ENCODE data around the gene CENPP.
A peak's percentile ranks its signal among the peaks of the same experiment; 100 is the strongest.

The CENPP gene

GRCh38 chr9:92666236-92666635 is 340.5 kb downstream of the CENPP start:
- H3K27me3 ChIP-seq (ENCODE audit: insufficient read depth, low read length) = no peaks in the 10 kb centered on the region
- no peaks in the 10 kb centered on the region for H3K9me3 ChIP-seq (ENCODE audit: low read length)
- peak overlapping the region; percentile 2 for H3K4me3 ChIP-seq (ENCODE audit: low read depth, low read length, poor library complexity, severe bottlenecking)
- H2AFZ ChIP-seq (ENCODE audit: low read length) = no peak overlapping the region
- peaks cover 62% of the 10 kb centered on the region for H3K79me2 ChIP-seq (ENCODE audit: insufficient read depth, low read length)
- H3K9ac ChIP-seq (ENCODE audit: low read length) = peak overlapping the region; percentile 15; the same call in 1 of the 2 replicates
- no peaks in the 10 kb centered on the region for H3K9me2 ChIP-seq (ENCODE audit: low read depth, low read length)
- H3K4me2 ChIP-seq (ENCODE audit: low read length) = peak overlapping the region; percentile 29; the same call in 1 of the 2 replicates
- TF ChIP-seq CTCF (IDR thresholded peaks at IDR 0.05; ENCODE audit: low read length) (no peak), EZH2 (IDR thresholded peaks at IDR 0.05; ENCODE audit: borderline replicate concordance, low read length) (no peak)
- H4K20me1 ChIP-seq (ENCODE audit: insufficient read depth, low read length) = no peaks in the 10 kb centered on the region
- no peaks in the 10 kb centered on the region for H3F3A ChIP-seq (ENCODE audit: insufficient read depth, low read length)
- H3K27ac ChIP-seq (ENCODE audit: low read depth, low read length, poor library complexity, severe bottlenecking) = no peak overlapping the region
- H3K4me1 ChIP-seq (ENCODE audit: insufficient read depth, low read length, severe bottlenecking) = peaks cover 64% of the 10 kb centered on the region
- H3K36me3 ChIP-seq (ENCODE audit: insufficient read depth, low read length) = peaks cover 18% of the 10 kb centered on the region; the same call in 1 of the 2 replicates

DNA sequence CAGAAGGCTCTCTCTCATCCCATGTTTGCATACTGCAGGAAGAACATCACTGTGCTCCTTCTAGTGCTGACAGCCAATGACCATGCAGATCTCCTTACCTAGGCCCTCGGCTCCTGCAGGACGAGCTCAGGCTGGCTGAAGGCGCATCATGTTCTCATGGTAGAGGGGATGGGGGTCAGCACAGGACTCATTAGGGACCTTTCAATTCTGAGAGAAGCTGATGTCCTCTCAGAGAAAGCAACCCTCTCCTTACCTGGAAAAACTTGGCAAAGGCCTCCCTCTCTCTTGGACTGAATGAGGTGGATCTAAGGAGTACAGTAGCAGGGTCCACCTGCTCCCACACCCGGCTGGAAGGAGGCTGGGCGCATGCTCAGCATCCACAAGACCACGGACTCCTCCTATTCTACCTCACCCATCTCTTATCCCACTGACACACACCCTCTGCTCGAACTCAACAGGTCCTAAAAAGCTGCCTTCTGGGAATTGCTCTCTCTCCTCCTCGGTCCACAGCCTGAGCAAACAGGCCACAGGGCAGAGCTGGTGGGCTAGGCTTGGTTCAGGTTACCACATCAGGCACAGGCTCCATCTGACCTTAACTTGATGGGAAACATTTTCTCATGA is 341.3 kb downstream of the CENPP start:
- peaks cover 61% of the 10 kb centered on the region for H3K4me1 ChIP-seq (ENCODE audit: insufficient read depth, low read length, severe bottlenecking)

DNA sequence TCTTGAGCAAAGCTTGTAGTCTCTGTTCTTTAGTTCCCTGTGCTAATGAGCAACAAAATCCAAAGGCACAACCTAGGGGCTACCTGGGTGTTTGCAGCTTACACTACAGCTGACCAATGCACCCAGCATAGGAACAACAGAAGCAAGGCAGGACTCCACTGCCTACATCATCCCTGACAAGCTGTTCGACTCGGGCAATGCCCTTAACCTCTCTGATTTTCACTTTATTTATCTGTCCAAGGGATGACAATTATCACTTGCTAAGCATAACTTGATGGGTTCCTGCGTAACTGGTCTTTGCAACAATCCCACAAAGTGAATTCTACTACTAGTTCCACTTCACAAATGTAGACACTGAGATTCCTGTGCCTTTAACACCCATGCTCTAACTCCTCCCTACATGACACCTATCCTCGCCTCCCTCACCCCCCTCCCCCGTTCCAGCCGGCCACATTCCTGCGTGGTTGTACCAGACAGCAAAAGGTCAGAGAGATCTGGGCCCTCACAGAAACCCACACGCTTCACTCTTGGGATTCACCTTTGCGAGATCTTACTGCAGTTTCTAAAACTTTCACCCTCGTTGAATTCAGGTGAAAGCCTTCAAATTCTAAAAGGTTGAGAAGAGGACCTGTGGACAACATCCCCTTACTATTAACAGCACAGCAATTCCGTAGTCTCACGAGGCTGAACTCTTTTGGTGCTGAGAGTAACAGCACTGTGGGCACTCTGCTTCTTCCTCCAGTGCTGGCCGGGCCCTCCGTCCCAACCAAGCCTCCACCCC is 343.2 kb downstream of the CENPP start:
- Histone ChIP-seq H3K9ac (ENCODE audit: low read length) (peak overlapping the region; percentile 85), H3K4me2 (ENCODE audit: low read length) (peak overlapping the region; percentile 97), H3K9me2 (ENCODE audit: low read depth, low read length) (no peaks in the 10 kb centered on the region), H3F3A (ENCODE audit: insufficient read depth, low read length) (no peaks in the 10 kb centered on the region), H3K4me3 (ENCODE audit: low read depth, low read length, poor library complexity, severe bottlenecking) (peak overlapping the region; percentile 93), H3K4me1 (ENCODE audit: insufficient read depth, low read length, severe bottlenecking) (peaks cover 57% of the 10 kb centered on the region), H3K36me3 (ENCODE audit: insufficient read depth, low read length) (peaks cover 18% of the 10 kb centered on the region; the same call in 1 of the 2 replicates), H4K20me1 (ENCODE audit: insufficient read depth, low read length) (no peaks in the 10 kb centered on the region), H3K27ac (ENCODE audit: low read depth, low read length, poor library complexity, severe bottlenecking) (peak overlapping the region; percentile 24), H3K79me2 (ENCODE audit: insufficient read depth, low read length) (peaks cover 38% of the 10 kb centered on the region), H3K27me3 (ENCODE audit: insufficient read depth, low read length) (no peaks in the 10 kb centered on the region), H2AFZ (ENCODE audit: low read length) (no peak overlapping the region), H3K9me3 (ENCODE audit: low read length) (no peaks in the 10 kb centered on the region)
- TF ChIP-seq CTCF (IDR thresholded peaks at IDR 0.05; ENCODE audit: low read length) (no peak), EZH2 (IDR thresholded peaks at IDR 0.05; ENCODE audit: borderline replicate concordance, low read length) (no peak)

More for the DNA sequence above, 341.3 kb downstream of the CENPP start:
- Histone ChIP-seq H3F3A (ENCODE audit: insufficient read depth, low read length) (no peaks in the 10 kb centered on the region), H3K4me2 (ENCODE audit: low read length) (peak overlapping the region; percentile 29; the same call in 1 of the 2 replicates), H4K20me1 (ENCODE audit: insufficient read depth, low read length) (no peaks in the 10 kb centered on the region), H3K9me2 (ENCODE audit: low read depth, low read length) (no peaks in the 10 kb centered on the region), H3K27me3 (ENCODE audit: insufficient read depth, low read length) (no peaks in the 10 kb centered on the region), H3K36me3 (ENCODE audit: insufficient read depth, low read length) (peaks cover 18% of the 10 kb centered on the region; the same call in 1 of the 2 replicates), H3K4me3 (ENCODE audit: low read depth, low read length, poor library complexity, severe bottlenecking) (no peak overlapping the region), H2AFZ (ENCODE audit: low read length) (no peak overlapping the region), H3K79me2 (ENCODE audit: insufficient read depth, low read length) (peaks cover 54% of the 10 kb centered on the region), H3K27ac (ENCODE audit: low read depth, low read length, poor library complexity, severe bottlenecking) (no peak overlapping the region), H3K9ac (ENCODE audit: low read length) (peak overlapping the region; percentile 13; the same call in 1 of the 2 replicates), H3K9me3 (ENCODE audit: low read length) (no peaks in the 10 kb centered on the region)
- TF ChIP-seq CTCF (IDR thresholded peaks at IDR 0.05; ENCODE audit: low read length) (no peak), EZH2 (IDR thresholded peaks at IDR 0.05; ENCODE audit: borderline replicate concordance, low read length) (no peak)

Measured in OCI-LY1 (cell line).